HL-60/S4 treated with phorbol 12-myristate 13-acetate at 8.2 ng/mL for 4 days and 3 days (cell line): ENCODE measurements around the gene SCAP.

Source experiments
- in situ Hi-C: fragments of 300-500 bp; cut with MboI; formaldehyde crosslinking; loops from 2 replicates; pipeline ENCODE4 v1.15.0; 2022; ENCODE audit warnings: low sequenced_read_pairs

Gene SCAP

DNA sequence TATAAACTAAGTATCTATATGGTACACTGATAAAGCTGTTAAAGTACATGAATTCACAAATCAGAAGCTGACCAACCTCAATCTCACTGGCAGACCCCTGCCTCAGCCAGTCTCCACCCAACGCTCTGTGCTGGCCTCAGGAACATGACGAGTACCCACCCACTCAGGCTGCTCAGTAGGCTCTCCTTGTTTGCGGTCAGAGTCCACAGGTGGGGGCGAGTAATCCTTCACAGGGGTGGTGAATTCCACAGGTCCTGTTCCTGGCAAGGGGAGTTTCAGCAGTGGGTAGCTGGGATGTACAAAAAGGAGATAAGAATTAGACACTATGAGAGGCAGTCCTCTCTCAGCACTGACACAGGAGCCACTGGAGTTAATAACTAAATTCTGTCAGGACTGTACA, 40.9 kb downstream of the SCAP start:
- in situ Hi-C loops = no loop called here

DNA sequence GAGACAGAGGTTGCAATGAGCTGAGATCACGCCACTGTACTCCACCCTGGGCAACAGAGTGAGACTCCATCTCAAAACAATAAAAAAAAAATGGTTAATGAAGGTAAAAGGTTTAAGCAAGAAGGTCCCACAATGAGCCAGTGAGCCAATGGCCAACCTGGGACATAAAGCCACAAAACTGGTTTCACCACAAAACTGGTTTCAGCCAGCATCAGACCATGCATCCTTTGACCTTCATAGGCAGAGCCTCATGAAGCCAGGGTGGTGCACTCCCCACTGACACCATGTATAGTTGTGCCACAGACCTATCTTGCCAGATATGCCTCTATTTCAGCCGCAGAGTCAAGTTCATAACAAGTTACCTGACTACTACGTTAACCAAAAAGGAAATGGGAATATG, 41.9 kb downstream of the SCAP start:
- in situ Hi-C loops = no loop called here

DNA sequence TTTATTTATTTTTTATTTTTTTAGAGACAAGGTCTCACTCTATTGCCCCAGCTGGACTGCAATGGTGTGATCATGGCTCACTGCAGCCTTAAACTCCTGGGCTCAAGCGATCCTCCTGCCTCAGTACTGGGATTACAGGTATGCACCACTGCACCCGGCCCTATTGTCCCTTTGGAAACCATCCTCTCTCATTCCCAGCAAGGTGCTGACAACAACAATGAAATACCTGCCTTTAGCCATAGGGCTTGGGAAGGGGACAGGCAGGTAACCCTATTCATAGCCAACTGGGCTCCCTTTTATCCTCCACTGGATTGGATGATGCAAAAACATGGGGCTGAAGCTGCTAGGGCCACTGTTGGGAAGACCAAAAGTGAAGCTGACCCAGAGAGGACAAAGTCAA, 43.1 kb downstream of the SCAP start:
- in situ Hi-C loops = no loop called here

DNA sequence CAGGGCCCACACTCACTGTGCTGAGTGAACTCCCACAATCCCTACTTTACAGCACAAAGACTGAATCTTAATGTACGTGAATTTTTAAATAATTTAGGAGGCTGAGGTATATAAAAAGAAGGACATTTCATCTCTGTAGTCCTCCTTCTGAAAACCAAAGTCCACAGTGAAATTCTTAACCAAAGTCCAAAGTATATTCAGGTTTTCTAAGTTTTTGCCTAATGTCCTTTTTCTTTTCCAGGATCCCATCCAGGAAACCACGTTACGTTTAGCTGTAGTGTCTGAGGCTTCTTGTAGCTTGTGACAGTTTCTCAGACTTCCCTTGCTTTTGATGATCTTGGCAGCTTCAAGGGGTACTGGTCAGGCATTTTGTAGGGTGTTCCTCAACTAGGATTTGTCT, 44.5 kb downstream of the SCAP start:
- in situ Hi-C loops = no loop called here

DNA sequence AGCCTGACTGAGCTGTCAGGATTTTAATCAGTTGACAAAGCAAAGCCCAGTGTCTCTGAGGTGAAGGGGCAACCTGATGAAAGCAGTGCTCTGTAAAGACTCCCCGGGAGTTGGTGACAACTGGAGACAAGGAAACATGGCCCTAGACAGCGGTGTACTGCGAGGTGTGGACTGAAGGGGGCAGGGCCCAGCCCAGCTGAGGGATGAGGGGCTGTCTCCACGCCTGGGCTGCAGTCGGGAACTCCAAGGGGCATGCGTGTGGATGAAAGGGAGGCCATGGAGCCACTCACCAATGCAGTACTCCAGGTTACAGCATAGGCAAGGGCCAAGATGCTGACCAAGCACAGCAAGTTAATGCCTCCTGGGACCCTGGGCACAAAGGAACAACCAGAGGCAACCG, 45.1 kb downstream of the SCAP start:
- in situ Hi-C loops = no loop called here

DNA sequence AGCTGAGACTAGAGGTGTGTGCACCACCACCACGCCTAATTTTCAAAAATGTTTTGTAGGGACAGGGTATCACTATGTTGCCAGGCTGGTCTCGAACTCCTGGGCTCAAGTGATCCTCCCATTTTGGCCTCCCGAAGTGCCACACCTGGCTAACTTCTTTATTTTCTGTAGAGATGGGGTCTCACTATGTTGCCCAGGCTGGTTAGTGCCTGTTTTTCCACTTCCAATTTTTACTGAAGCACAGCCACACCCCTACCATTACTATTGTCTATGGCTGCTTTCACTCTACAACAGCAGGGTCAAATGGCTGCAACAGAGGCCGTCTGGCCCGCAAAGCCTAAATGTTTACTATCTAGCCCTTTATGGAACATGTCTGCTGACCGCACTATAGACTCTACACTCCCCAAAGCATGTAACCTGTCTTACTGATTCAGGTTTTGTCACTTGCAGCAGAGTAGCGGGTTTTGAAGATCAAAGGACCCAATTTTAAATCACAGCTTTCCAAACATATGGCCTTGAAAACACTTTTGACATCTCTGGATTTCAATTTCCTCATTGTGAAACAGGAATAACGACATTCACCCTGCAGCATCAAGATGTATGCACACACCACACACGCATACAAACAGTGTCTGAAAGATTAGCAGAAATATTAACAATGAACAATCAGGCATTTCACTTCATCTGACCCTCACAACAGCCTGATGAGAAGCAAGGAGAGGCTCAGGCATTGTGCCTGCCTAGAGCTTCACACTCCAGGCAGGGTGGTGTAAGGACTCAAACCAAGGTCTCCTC, 46.1 kb downstream of the SCAP start:
- in situ Hi-C loops = no loop called here

DNA sequence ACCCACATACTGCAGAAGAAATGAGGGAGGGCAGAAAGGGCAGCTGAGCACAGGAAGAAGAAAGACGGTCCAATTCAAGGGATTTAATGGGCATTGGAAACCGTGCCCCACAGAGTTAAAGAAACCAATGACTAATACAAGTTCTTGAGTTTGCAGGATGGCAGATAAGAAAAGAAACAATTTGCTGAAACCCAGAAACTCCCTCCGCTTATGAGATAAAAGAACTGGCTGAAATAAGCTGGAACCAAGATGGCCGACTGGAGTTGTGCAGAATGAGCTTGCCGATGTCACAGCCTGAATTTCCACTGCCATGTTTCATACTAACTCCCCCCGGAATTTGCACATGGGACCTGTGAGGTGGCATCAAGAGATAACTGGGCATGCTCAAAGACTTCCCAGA, 47.1 kb downstream of the SCAP start:
- in situ Hi-C loops = no loop called here

DNA sequence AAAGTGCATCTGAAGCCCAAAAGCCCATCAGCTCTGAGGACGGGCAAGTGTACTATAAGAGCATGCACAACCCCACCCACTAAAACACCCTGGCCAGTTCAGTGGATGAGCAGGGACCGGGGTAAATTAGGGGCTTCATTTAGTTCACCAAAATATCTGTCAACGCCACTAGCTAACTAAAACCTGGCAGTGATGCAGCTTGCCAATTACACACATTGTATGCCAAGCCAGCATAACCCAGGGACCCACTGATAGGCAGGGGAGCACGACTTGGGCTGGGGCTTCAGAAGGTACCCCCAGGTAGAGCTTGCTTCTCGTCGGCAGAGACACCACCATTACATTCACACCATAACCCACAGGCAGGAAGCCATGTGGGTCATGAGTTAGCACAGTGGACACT, 47.9 kb downstream of the SCAP start:
- in situ Hi-C loops = no loop called here

DNA sequence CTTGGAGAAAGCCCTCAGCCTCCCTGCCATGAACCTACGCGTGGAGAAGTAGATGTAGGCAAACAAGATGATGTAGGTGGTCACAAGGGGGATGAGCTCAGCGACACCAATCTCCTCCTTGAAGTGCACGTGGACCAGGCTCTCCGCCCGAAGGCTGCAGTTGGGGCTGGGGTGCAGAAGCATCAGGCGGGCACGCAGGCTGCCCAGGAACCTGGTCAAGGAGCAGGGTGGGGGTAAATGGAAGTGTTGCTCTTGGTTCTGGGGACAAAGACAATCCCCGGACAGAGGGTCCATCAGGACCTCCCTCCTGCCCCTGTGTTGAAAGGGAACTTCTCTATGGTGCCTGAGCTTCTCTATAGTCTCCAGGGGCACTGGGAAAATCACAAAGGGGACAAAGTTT, 49.8 kb downstream of the SCAP start:
- in situ Hi-C loops = no loop called here

DNA sequence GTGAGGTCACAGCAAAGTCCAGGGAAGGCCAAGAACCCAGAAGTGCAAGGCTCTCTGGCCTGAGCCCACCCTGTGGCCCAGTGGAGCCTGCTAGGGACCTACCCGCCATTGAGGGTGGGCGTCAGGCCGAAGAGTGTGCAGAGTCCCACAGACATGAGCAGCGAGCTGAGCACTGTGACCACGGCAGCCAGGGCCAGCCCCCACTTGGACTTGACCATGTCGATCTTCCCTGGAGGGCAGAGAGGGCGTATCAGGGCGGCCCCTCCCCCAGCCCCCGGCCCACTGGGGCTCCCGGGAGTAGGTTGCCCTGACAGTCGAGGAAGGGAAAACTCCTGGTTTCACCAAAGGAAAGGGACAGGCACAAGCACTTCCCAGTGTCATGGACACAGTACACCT, 50.4 kb downstream of the SCAP start:
- in situ Hi-C loops = no loop called here

DNA sequence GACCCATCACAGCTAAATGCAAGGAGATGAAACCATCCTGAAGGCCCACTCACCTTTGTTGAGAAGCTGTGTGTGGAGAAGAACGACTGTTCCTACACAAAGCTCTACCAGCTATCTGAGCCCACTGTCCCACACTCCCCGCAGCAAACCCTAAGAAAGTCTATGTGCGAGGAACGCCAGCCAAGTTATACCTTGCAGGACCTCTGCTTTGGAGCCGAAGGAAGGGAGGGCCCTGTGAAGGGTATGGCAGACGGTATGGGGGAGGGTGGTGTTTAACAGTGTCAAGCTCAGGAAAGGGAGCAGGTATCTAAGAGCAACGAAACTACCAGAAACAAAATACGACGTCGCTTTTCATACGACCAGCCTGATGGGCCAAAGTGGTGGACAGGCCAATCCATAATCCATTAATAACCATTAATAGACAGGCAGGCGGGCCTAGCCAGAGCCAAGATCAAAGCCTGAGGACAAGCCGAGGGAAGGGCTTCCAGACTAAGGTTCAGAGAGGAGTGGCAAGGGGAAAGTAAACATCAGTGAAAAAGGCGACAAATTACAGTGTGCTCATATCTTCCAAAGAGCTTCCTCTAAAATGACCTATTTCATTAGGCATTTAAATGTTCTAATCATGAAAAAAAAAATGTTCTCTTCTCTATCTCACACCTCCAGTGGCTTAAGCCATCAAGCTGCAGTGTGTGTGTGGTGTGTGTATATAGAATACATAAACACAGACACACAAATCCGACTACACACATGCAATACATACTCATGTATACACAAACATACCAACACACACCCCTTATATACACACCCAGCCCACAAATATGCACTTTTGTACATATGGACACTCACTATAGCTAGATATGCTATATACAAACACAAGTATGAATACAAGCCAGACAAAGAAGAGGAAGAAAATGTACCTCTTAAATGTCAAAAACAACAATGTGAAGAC, 51.0 kb downstream of the SCAP start:
- in situ Hi-C loops = no loop called here

DNA sequence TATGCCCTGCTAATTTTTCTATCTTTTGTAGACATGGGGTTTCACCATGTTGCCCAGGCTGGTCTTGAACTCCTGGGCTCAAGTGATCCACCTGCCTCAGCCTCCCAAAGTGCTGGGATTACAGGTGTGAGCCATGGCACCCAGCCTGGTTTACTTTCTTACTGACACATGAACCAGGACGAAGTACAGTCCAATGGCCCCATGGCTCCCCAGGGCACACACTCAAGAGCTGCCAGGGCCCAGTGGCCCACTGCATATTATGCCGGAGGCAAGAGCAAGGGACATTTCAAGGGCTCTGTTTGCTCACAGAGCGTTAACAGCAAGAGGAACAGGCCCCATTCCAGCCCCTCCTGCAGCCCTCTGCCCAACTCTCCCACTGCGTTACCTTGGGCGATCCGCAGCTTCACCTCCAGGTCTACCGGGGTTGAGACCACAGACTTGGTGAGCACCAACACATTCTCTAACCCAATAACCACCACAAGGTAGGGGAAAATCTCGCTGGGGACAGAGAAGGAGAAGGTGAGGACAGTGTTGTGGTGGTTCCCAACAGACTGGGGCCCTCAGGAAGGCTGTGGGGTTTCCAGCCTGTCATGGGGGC, 52.1 kb downstream of the SCAP start:
- in situ Hi-C loops = no loop called here

DNA sequence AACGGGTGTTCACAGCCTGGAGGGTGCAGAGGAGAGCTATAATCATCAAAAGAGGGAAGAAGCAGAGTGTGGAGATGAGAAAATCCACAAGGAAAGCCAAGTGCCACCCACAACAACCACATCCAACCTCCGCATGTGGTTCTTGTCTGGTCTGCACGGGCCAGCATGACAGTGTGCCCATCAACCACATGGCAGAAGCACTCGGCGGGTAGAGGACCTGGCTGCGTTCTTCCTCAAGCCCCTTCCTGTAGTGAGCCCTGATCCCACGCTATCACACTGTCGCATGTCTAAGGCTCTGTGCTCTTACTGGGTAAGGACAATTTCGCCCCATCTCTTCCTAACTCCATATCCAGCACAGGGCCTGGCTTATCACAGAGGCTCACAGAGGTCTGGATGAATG, 53.0 kb downstream of the SCAP start:
- in situ Hi-C loops = no loop called here

DNA sequence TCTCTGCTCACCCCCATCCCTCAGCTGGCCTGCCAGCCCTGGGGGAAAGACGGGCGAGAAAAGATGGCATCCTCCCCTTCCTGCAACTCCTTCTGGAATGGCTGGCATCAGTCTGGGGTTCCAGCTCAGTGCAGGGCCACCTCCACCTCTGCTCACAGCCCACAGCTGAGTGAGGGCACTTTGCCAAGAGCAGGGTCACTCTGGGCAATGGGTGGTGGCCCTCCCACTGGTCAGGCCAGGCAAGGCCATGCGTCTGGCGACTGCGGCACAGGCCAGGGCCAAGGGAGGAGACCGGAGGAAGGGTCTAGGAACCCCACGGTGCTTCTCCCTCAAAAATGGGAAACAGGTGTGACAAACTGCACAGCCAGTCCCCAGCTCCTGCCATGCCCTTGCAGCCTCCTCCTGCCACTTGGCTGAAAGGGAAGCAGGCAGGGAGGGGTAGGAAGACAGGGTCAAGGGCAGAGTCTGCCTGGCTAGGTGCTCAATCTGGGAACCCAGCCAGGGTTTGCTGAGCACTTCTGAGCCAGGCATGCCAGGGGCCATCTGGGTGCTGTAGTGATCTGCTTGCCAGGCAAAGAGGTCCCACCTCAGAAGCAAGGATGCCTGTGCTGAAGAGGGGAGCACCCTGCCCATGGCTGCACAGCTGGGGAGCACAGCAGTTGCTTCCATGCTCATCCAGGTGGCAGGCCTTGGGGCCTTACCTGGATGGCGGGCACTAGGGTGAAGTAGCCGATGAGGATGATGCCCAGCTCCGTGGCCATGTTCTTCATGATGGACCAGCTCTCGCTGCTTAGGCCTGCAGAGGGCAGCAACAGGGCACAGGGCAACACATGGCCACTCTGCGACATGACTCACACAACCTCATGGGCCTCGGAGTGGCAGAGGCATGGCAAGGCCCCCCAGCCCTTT, 53.7 kb downstream of the SCAP start:
- in situ Hi-C loops = no loop called here

DNA sequence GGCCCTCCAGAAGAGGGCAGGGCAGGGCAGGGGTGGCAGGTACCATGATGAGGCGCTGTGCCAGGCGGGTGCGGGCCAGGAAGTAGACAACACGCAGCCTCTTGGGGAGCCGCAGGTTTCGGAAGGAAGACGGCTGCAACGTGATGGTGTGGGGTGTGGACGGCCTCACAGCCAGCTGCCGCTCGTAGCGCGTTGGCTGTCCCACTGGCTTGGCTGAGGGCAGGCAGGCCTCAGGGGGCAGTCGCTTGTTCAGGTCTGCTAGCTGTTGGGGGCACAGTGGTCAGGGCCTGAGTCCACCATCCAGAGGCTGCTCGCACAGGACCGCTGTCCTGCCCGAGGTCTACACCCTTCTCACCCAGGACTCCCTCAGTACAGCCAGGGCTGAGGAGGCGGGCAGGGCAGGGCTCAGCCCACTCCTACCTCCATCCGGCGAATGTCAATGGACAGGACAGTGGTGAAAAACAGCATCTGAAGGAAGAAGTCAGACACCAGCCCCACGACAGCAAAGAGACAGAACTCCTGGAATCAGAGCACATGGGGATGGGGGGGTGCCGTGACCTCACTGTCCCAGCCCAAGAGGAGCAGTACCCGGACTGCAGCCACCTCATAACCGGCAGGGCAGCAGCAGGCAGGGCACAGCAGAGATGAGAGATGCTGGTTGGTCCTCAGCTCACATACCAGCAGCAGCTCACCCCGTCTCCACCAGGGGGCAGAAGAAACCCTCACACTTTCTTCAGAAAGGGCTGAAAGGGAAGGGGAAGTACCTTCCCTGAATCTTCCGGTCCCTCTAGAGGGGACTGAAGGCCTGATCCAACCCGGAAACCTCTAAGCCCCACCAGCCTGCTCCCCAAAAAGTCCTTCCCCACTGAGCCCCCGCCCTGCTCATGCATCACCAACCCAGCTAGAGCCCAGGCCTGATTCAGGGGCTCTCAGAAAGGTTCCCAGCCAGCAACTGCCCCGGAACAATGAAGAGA, 54.9 kb downstream of the SCAP start:
- in situ Hi-C loops = no loop called here

DNA sequence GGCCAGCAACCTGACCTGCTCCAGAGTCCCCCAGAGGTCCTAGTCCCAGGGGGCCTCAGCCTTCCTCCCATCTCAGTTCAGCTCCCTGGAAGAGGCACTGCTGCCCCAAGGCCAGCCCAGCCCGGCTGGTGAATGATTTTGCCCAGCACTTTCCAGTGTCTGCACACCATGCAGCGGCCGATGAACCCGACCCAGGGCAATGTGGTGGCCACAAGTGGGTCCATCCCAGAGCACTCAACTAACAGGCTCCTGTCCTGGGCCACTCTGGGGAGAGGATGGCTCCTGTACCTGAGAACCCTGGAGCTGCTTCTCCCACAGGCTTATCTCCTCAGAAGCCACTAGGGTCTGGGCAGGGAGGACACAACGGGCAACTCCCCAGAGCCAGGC, 55.7 kb downstream of the SCAP start:
- in situ Hi-C loops = no loop called here

DNA sequence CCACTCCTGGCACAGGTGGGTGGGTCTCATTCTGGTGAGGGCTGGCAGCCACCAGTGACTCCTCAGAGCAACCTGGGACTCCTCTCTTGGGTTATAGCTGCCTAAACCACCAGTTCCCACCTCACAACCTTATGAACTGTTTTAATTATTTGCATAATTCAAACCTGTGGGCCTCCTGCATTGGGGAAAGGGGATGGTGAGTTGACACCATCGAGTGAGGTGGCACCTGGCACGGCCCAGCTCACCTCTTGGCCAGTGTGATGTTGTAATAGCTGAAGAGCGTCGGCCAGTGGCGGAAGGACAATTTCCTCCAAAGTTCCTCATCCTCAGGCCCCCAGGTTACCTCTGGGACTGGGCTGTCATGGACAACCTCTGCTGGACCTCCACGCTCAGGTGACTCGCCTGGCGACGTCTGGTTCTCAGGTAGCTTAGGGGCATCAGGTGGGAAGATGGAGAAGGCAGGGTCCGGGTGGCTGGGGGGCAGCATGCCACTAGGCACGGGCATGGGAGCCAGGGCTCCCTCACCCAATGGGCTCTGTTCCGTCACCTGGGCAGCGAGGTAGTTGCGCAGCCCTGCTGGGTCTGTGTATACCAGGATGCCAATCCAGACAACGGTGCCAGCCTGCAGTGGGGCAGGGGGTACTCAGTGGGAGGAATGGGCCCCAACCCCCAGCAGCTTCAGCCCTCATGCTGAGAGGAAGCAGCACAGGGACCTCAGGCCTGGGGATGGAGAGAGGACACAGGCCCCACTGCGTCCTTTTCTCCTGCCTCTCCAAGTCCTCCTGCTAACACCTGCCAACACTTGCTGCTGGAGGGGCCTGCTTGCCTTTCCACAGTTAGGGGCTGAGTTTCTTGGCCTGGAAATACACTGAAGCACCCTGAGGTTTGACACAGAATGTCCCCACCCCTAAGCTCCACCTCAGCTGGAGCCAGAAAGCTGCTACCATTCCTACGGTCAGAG, 56.4 kb downstream of the SCAP start:
- in situ Hi-C loops = no loop called here
